Activated CD4-positive, alpha-beta T cell treated with anti-CD3 and anti-CD28 coated beads for 1 hour (primary cell): ENCODE data around the gene PNO1.
"Not testable (repeated sequence)": the region's sequence is repeated elsewhere in the genome, so short reads cannot be mapped to it uniquely, and the experiment has no call there.

ENCODE experiments used
- DNase-seq: peaks from one replicate; pipeline ENCODE4 v3.0.0-alpha.2; 2020

PNO1 gene

GRCh38 chr2:68157402-68158133 is at the start of gene PNO1:
Gene PNO1, plus strand, starts transcription at chr2:68157888. Its CDS starts 47 bp downstream, at chr2:68157935.
- DNase-seq: peak; percentile 96

- no peak for DNase-seq
Observed at GRCh38 chr2:68108120-68108519, 49.6 kb upstream of the PNO1 start.

- DNase-seq: no peak
Observed at GRCh38 chr2:68110102-68110501, 47.6 kb upstream of the PNO1 start.

GRCh38 chr2:68115965-68116364 is 41.7 kb upstream of the PNO1 start:
- no peak for DNase-seq

GRCh38 chr2:68117922-68118321 is 39.8 kb upstream of the PNO1 start:
- DNase-seq: not testable (repeated sequence)

DNA sequence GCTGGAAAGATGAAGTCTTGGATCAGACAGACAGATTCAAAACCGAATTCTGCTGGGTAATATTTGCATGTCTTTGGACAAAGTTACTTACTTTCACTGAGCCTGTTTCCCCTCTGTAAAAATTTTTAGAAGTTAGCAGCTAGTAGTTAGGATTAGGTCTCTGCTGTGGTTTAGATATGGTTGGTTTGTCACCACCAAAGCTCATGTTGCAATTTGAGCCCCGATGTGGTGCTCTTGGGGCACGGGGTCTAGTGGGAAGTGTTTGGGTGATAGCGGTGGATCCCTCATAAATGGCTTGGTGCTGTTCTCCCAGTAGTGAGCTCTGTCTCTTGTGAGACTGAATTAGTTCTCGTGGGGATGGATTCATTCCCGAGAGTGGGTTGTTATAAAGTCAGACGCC is 38.9 kb upstream of the PNO1 start:
- DNase-seq: no peak

- no peak for DNase-seq
Observed at GRCh38 chr2:68119504-68119903, 38.2 kb upstream of the PNO1 start.

- DNase-seq: peak; percentile 59
Observed at GRCh38 chr2:68121873-68122679, 35.6 kb upstream of the PNO1 start.

DNA sequence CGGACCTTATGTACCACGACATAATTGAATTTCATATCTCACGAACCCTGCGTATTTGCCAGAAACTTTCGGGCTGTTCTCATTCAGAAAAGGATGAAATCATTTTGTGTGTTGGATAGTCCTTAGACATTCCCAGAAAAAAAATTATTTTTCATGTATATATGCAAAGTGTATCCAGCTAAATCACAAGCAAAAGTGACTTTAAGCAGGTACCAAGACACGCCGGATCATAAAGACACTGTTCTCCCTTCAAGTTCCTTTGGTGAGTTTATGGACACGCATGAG is 35.1 kb upstream of the PNO1 start:
- no peak for DNase-seq

DNA sequence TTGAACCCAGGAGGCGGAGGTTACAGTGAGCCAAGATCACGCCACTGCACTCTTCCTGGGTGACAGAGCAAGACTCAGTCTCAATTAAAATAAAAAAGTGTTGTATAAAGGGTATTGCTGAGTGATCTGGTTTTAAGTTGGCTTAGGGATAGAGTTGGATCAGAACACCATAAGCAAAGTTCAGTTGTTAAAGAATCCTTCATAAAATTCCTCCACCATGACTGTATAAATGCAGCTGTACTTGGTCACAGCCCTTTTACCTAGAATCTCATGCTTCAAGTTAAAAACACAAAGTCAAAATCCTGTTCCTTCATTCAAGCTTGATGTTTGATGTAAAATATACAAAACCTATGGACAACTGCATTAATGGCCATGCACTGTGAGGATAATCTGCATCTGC is 33.4 kb upstream of the PNO1 start:
- no peak for DNase-seq

- no peak for DNase-seq
Observed at GRCh38 chr2:68125821-68126220, 31.9 kb upstream of the PNO1 start.

DNA sequence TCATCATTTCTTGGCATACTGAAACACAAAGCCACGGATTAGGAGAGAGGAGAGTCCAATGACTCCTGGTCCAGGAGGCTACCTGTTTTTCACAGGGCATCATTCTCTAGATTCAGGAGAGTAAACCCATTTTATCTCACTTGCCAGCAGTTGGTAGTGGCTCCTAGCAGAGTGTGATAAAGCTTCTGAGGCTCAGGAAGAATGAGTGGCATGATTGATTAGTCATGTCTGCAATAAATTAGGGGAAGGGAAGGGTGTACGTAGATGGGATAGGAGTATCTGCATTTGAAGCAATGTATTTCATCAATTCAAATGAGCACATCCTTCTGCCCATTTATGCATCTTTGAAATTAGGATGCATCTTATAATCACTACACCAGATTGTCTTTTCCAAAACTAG is 31.1 kb upstream of the PNO1 start:
- no peak for DNase-seq

DNA sequence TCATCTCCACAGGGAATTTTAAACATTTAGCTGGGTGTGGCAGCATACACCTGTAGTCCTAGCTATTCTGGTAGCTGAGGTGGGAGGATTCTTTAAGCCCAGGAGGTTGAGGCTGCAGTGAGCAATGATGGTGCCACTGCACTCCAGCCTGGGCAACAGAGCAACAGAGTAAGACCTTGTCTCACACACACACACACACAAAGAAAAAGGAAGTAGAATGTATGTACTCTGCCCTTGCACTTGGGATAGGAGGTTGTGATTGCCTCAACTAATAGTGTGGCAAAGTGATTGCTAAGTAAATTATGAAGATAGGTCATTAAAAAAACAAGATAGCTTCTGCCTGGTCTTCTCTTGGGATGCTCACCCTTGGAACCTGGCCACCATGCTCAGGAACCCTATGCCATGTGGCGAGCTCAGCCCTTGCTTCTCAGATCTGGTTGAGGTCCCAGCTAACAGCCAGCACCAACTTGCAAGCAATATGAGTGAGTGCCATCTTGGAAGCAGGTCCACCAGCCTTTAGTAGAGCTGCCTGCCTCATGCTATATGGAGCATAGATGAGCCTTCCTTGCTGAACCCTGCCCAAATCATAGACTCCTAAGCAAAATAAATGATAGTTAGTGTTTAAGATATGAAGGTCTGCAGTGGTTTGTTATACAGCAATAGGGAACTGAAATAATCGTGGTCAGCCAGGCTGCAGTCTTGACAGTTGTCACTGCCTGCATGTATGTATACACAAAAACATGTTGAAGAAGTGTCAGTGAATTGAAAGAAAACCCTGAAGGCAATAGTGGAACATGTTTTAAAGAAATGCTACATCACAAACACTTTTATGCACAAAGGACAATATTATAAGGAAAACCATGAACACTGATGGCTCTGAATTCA is 30.1 kb upstream of the PNO1 start:
- DNase-seq: no peak

GRCh38 chr2:68134120-68134519 is 23.6 kb upstream of the PNO1 start:
- no peak for DNase-seq

DNA sequence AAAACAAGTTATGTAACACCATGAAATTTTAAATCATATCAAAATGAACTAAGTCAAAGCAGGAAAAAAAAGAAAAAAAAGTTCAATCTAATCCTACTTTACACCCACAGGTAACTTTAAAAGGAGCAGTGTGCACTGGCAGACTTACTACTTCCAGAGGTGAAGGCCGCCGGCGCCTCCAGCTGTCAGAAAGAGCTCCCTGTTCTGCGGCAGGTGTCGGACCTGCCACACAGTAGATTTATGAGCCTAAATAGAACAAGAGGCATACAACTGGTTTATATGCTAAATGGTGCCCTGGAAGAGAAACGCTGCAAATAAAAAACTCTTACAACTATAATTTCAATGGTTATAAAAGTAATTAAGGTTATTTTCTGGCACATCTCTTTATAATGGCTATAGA is 23.1 kb upstream of the PNO1 start:
- DNase-seq: no peak

- no peak for DNase-seq
Observed at GRCh38 chr2:68135448-68136320, 22.0 kb upstream of the PNO1 start.

DNA sequence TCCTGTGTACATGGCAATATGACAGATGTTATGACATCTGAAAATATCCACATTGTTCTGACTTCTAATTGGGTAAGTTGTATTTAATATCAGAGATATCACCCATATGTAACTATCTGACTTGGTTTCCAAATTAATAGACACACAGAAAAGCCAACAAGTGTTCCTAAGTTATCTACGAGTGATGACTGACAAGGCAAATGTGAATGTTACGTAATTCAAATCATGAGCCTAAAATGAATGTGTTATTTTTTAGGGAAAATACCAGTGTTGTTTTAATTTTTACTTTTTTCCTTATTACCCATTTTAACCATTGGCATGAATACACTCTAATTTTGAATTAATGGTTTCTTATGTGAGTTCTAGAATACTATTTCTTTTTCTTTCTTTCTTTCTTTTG is 15.8 kb upstream of the PNO1 start:
- DNase-seq: no peak

DNA sequence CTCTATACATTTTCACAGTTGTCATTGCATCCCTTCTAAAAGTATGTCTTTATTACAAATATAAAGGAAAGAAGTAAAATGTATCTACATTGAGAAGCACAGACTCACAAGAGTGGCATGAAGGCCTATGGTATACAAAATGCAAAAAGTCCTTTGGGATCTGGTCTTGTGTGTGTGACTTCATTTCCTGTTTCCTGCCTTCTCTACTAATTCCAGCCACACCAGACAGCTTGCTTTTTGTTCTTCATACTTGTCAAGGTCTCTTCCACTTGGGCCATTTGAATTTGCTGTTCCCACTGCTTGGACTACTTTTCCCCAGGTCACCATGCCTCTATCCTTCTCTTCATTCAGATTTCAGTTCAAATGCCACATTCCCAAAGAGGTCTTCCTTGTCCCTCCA is 6.7 kb upstream of the PNO1 start:
- DNase-seq: no peak

DNA sequence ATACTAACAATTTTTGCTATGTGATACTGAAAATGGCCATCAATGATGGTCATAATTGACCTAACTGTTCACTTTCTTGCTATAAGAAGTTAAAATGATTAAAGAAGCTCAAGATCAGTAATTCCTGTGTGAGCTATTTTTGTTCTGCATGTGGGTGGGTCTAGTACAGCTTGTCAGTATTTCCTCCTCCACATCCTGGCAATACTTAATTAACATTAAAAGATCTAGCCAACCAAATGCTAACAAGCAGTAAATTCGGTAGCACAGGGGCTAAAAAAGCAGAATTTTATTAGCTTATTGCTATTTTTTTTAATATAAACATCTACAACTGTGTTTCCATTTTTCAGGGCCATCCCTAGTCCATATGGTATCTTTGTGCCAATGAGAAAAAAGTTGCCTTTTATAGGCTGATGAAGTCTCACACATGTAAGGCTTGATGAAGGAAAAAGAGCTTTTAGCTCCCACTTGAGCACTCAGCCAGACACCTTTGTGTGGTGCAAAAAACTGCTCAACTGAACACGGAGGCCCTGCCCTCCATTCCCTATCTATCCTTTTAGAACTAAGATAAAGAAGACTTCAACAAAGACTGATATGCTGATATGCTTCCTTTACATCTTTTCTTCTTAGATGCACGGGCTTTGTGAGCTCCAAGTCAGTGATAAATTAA is 4.9 kb upstream of the PNO1 start:
- no peak for DNase-seq

DNA sequence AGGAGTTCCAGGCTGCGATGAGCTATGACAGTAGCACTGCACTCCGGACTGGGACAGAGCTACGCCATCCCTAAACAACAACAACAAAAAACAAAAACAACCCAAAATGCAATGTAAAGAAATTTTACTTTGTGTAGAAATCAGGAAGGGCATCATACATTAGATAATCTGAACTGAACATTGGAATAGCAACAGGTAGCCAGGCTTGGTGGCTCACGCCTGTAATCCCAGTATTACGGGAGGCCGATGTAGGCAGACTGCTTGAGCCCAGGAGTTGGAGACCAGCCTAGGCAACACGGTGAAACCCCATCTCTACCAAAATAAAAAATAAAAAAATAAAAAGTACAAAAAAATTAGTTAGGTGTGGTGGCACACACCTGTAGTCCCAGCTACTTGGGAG is 2.1 kb upstream of the PNO1 start:
- no peak for DNase-seq

GRCh38 chr2:68156419-68156818 is 1.3 kb upstream of the PNO1 start:
- no peak for DNase-seq

DNA sequence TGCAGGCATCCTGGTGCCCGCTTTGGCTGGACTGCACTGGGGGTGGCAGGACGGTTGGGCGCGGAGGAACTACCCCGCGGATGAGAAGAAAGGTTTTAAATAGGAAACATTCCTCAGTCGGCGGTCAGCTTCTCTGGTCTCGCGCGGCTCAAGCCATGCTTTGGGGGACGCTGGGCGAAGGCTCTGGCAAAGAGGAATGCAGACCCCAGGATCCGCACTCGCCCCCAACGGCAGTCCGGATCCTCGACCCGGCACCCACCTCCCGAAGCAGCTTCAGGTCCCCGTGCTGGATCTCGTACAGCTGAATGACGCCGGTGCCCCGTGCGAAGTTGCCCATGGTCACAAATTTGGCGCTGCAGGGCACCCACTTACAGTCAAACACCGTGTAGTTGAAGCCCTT is 686 bp upstream of the PNO1 start:
- DNase-seq: no peak
